ENCODE data around the gene ARHGAP22. TPM values are rescaled to one million over a fixed set of nuclear protein-coding genes. Genes with fewer than 3 reads are reported as not detected.

The ARHGAP22 gene
- total and polyA plus RNA-seq, 5 donors, result 1.4 to 6.5 (median 5.1) TPM

Other genes with a start within 250 kb of the ARHGAP22 start
- 1 to 10 TPM; 1.4 to 4.4 (median 2.6) TPM for gene WDFY4, start 79.8 kb upstream of the ARHGAP22 start, total RNA-seq
- 0.57 TPM for gene WDFY4, start 79.8 kb upstream of the ARHGAP22 start, polyA plus RNA-seq